HEK293 (cell line): ENCODE results near the gene FBP1.

Experiments
- CTCF ChIP-seq: fragments of 450-650 bp; formaldehyde crosslinking; IDR thresholded peaks from 2 replicates; pipeline ENCODE4 v1.5.1; 2016; ENCODE audit warnings: missing biosample characterization, missing genetic modification characterization
- PRDM10 ChIP-seq: fragments of 450-650 bp; formaldehyde crosslinking; IDR thresholded peaks from 2 replicates; pipeline ENCODE4 v1.5.1; 2016; ENCODE audit warnings: missing biosample characterization, missing genetic modification characterization
- ZNF18 ChIP-seq: fragments of 450-650 bp; formaldehyde crosslinking; IDR thresholded peaks from 2 replicates; pipeline ENCODE4 v1.5.1; 2016; ENCODE audit warnings: missing biosample characterization, missing genetic modification characterization
- ZNF311 ChIP-seq: fragments of 450-650 bp; formaldehyde crosslinking; IDR thresholded peaks from 2 replicates; pipeline ENCODE4 v1.5.1; 2017; ENCODE audit warnings: missing biosample characterization, missing genetic modification characterization, borderline replicate concordance

- TF ChIP-seq CTCF (tag by site-specific recombination) (no peak), PRDM10 (tag by site-specific recombination) (no peak), ZNF18 (tag by site-specific recombination) (no peak), ZNF311 (tag by site-specific recombination) (no peak)
Observed at GRCh38 chr9:94566550-94566949, 72.8 kb downstream of the FBP1 start.
